Breast epithelium (tissue), 4 donors: ENCODE measurements around the gene KCNQ5. TPM values are rescaled to one million over a fixed set of nuclear protein-coding genes. Genes with fewer than 3 reads are reported as not detected.

ENCODE experiments used
- DNase-seq, 2 donors: peaks; one replicate each; pipeline ENCODE4 v3.0.0-alpha.2; 2019; ENCODE audit warnings: low spot score in 2 of 2
- H3K27ac ChIP-seq, 2 donors: fragments of 200-600 bp; sonication (generic) in 1 of 2; one replicate each; pipeline ENCODE4 v1.5.1; 2016 to 2019; ENCODE audit warnings: mild to moderate bottlenecking in 1 of 2
- H3K27me3 ChIP-seq, 2 donors: fragments of 200-600 bp; sonication (generic) in 1 of 2; one replicate each; pipeline versions ENCODE4 v1.5.1 to v1.6.0; 2017 to 2019; ENCODE audit warnings: control low read depth in 1 of 2, mild to moderate bottlenecking in 1 of 2
- H3K36me3 ChIP-seq: fragments of 200-600 bp; one replicate; pipeline ENCODE4 v1.5.1; 2019
- H3K4me1 ChIP-seq, 2 donors: fragments of 200-600 bp; sonication (generic); one replicate each; pipeline ENCODE4 v1.5.1; 2016 to 2019; ENCODE audit warnings: control low read depth in 1 of 2
- H3K4me3 ChIP-seq, 3 donors: fragments of 200-600 bp; sonication (generic); 1 replicate in 2 of 3; 2 replicates in 1 of 3; pipeline ENCODE4 v1.5.1; 2016 to 2019; ENCODE audit warnings: mild to moderate bottlenecking in 3 of 3, moderate library complexity in 2 of 3
- H3K9me3 ChIP-seq, 2 donors: fragments of 200-600 bp; sonication (generic) in 1 of 2; one replicate each; pipeline ENCODE4 v1.5.1; 2016 to 2019; ENCODE audit warnings: control low read depth in 1 of 2
- CTCF ChIP-seq, 3 donors: fragments of 450-650 bp; IDR thresholded peaks; one replicate each; pipeline ENCODE4 v1.5.1; 2016 to 2017; ENCODE audit warnings: antibody characterized with exemption in 3 of 3, mild to moderate bottlenecking in 3 of 3, moderate library complexity in 3 of 3
- POLR2A ChIP-seq: fragments of 450-650 bp; IDR thresholded peaks from one replicate; pipeline ENCODE4 v1.6.1; 2016; ENCODE audit warnings: antibody characterized with exemption, mild to moderate bottlenecking, moderate library complexity
- POLR2AphosphoS5 ChIP-seq, 3 donors: sonication (generic); formaldehyde crosslinking; IDR thresholded peaks; one replicate each; pipeline ENCODE4 v1.6.1; 2017; ENCODE audit warnings: antibody characterized with exemption in 3 of 3
- intact Hi-C: fragments of 100-400 bp; cut with DNase I; formaldehyde crosslinking; loops from one replicate; pipeline ENCODE4 v1.15.1; 2023; ENCODE audit warnings: low total_unique reads
- total RNA-seq, 3 donors: library from RNA; depleted of rRNA; stranded (reverse); fragments of >200 nt; gene quantifications; one replicate each; pipeline ENCODE4 v1.1.0, GENCODE V29; 2016

KCNQ5 gene
- total RNA-seq, 3 donors from 2014 or later, result 0.16 to 1.0 (median 0.33) TPM

- intact Hi-C loops, result no loop called here
- Histone ChIP-seq H3K4me3 (no peak overlapping the region), H3K27me3 (no peaks in the 10 kb centered on the region), H3K4me1 (no peaks in the 10 kb centered on the region), H3K36me3 (no peaks in the 10 kb centered on the region), H3K9me3 (no peaks in the 10 kb centered on the region), H3K27ac (no peak overlapping the region)
- no peak for TF ChIP-seq POLR2A
- TF ChIP-seq CTCF (IDR thresholded peaks at IDR 0.05), result no peak
- TF ChIP-seq POLR2AphosphoS5 (IDR thresholded peaks at IDR 0.05), result no peak
- no peak for DNase-seq
Observed at GRCh38 chr6:72674842-72675241, 53.0 kb downstream of the KCNQ5 start.

- Histone ChIP-seq H3K27ac (no peak overlapping the region), H3K4me3 (no peak overlapping the region), H3K9me3 (no peaks in the 10 kb centered on the region), H3K27me3 (no peaks in the 10 kb centered on the region), H3K36me3 (no peaks in the 10 kb centered on the region), H3K4me1 (no peaks in the 10 kb centered on the region)
- no peak for DNase-seq
- intact Hi-C loops, result no loop called here
- no peak for TF ChIP-seq CTCF (IDR thresholded peaks at IDR 0.05)
- no peak for TF ChIP-seq POLR2A
- TF ChIP-seq POLR2AphosphoS5 (IDR thresholded peaks at IDR 0.05), result no peak
Observed at GRCh38 chr6:72675396-72675795, 53.5 kb downstream of the KCNQ5 start.

- DNase-seq, result no peak
- H3K4me3 ChIP-seq, result no peak overlapping the region
- no peaks in the 10 kb centered on the region for H3K4me1 ChIP-seq
- no peaks in the 10 kb centered on the region for H3K36me3 ChIP-seq
- TF ChIP-seq CTCF (IDR thresholded peaks at IDR 0.05) (no peak), POLR2A (no peak), POLR2AphosphoS5 (IDR thresholded peaks at IDR 0.05) (no peak)
- H3K27ac ChIP-seq, result no peak overlapping the region
- H3K9me3 ChIP-seq, result no peaks in the 10 kb centered on the region
- intact Hi-C loops, result no loop called here
- no peaks in the 10 kb centered on the region for H3K27me3 ChIP-seq
Observed at GRCh38 chr6:72676995-72677394, 55.1 kb downstream of the KCNQ5 start.

GRCh38 chr6:72677740-72678139 lies 55.9 kb downstream of the KCNQ5 start:
- no peak for DNase-seq
- Histone ChIP-seq H3K27ac (no peak overlapping the region), H3K27me3 (no peaks in the 10 kb centered on the region), H3K36me3 (no peaks in the 10 kb centered on the region), H3K9me3 (no peaks in the 10 kb centered on the region), H3K4me3 (no peak overlapping the region), H3K4me1 (no peaks in the 10 kb centered on the region)
- TF ChIP-seq CTCF (IDR thresholded peaks at IDR 0.05), result no peak
- TF ChIP-seq POLR2AphosphoS5 (IDR thresholded peaks at IDR 0.05), result no peak
- no peak for TF ChIP-seq POLR2A
- intact Hi-C loops, result no loop called here

GRCh38 chr6:72683797-72684196 lies 61.9 kb downstream of the KCNQ5 start:
- H3K27ac ChIP-seq, result no peak overlapping the region
- H3K4me3 ChIP-seq, result no peak overlapping the region
- no peaks in the 10 kb centered on the region for H3K9me3 ChIP-seq
- no peaks in the 10 kb centered on the region for H3K27me3 ChIP-seq
- H3K4me1 ChIP-seq, result no peaks in the 10 kb centered on the region
- intact Hi-C loops, result no loop called here
- DNase-seq, result no peak
- H3K36me3 ChIP-seq, result no peaks in the 10 kb centered on the region
- no peak for TF ChIP-seq CTCF (IDR thresholded peaks at IDR 0.05)
- no peak for TF ChIP-seq POLR2A
- TF ChIP-seq POLR2AphosphoS5 (IDR thresholded peaks at IDR 0.05), result no peak
